HepG2 (cell line): ENCODE results near the gene MRPL28. TPM values are rescaled to one million over a fixed set of nuclear protein-coding genes. Genes with fewer than 3 reads are reported as not detected.

Experiments
- ATAC-seq: fragments of 200-7000 bp; cut with Tn5 transposase; 3 replicates; pipeline ENCODE4 v1.9.1; 2020; ENCODE audit warnings: mild to moderate bottlenecking, moderate library complexity
- BruUV-seq: library from RNA; stranded (reverse); fragments of 400-500 nt; replicated peaks from 2 replicates; lab custom pipeline; 2021; lab: Mats Ljungman, UMichigan
- CTCF ChIA-PET: fragments of 300-600 bp; formaldehyde crosslinking; extraction: SDS; loops from one replicate; lab custom pipeline; 2021; ENCODE audit warnings: low total read pairs, inconsistent platforms, low intra/inter-chr PET ratio; lab: Yijun Ruan, JAX
- POLR2A ChIA-PET: fragments of 350-600 bp; sonication (Branson Sonifier 250); formaldehyde crosslinking; loops from one replicate; lab custom pipeline; 2020; ENCODE audit warnings: antibody characterized with exemption, inconsistent platforms; lab: Yijun Ruan, JAX
- DNase-seq: peaks from one replicate; pipeline ENCODE4 v3.0.0-alpha.2; 2015; ENCODE audit warnings: low spot score
- FAIRE-seq: peaks from 3 replicates; lab custom pipeline; 2011; peaks lifted over from hg19 to GRCh38; lab: Jason Lieb, UNC
- H2AFZ ChIP-seq: one replicate; pipeline ENCODE4 v1.6.1; 2011; ENCODE audit warnings: low read length, inconsistent platforms
- H3K27ac ChIP-seq: fragments of 300-600 bp; 3 replicates; pipeline ENCODE4 v1.8.0; 2011; ENCODE audit warnings: mixed run types, mild to moderate bottlenecking, mixed read lengths, low read length, inconsistent platforms; ENCODE audit not compliant: insufficient read depth; ENCODE audit errors: extremely low read length
- H3K27me3 ChIP-seq, 2 experiments: fragments of 200-600 bp in 1 of 2; 2 replicates in 1 of 2; 3 replicates in 1 of 2; pipeline versions ENCODE4 v1.6.0 to v1.8.0; 2011; ENCODE audit warnings: low read length in 2 of 2, mild to moderate bottlenecking in 2 of 2, moderate library complexity in 2 of 2, inconsistent platforms in 1 of 2; ENCODE audit not compliant: insufficient read depth in 2 of 2, control insufficient read depth in 1 of 2
- H3K36me3 ChIP-seq, 2 experiments: fragments of 200-600 bp in 1 of 2; replicated peaks in 1 of 2; 2 replicates in 1 of 2; 3 replicates in 1 of 2; pipeline versions ENCODE4 v1.5.1 to v1.8.0; 2011; ENCODE audit warnings: low read length in 2 of 2, inconsistent platforms in 1 of 2; ENCODE audit not compliant: insufficient read depth in 2 of 2, control insufficient read depth in 1 of 2
- H3K4me1 ChIP-seq: 2 replicates; pipeline ENCODE4 v1.5.1; 2012; ENCODE audit warnings: low read length, inconsistent platforms; ENCODE audit not compliant: insufficient read depth
- H3K4me2 ChIP-seq: 2 replicates; pipeline ENCODE4 v1.6.0; 2011; ENCODE audit warnings: low read depth, low read length, inconsistent platforms
- H3K4me3 ChIP-seq, 3 experiments: fragments of 200-600 bp in 1 of 3; sonication (generic), shearing (Covaris generic) in 1 of 3; replicated peaks in 1 of 3; 2 replicates each; pipeline ENCODE4 v1.5.1; 2011 to 2016; ENCODE audit warnings: low read length in 3 of 3, inconsistent platforms in 2 of 3, low read depth in 2 of 3, mild to moderate bottlenecking in 2 of 3, control low read depth in 1 of 3, mixed read lengths in 1 of 3; ENCODE audit not compliant: insufficient read depth in 1 of 3
- H3K79me2 ChIP-seq: one replicate; pipeline ENCODE4 v1.6.1; 2011; ENCODE audit warnings: low read length, inconsistent platforms; ENCODE audit not compliant: insufficient read depth
- H3K9ac ChIP-seq: 2 replicates; pipeline ENCODE4 v1.6.0; 2011; ENCODE audit warnings: mild to moderate bottlenecking, low read depth, low read length, inconsistent platforms; ENCODE audit not compliant: insufficient read depth
- H3K9me3 ChIP-seq: 2 replicates; pipeline ENCODE4 v1.5.1; 2012; ENCODE audit warnings: mild to moderate bottlenecking, low read length
- H4K20me1 ChIP-seq: 2 replicates; pipeline ENCODE4 v1.6.0; 2011; ENCODE audit warnings: inconsistent platforms, mild to moderate bottlenecking, low read length, moderate library complexity; ENCODE audit not compliant: insufficient read depth
- HNRNPL ChIP-seq: fragments of 200-400 bp; formaldehyde crosslinking; IDR thresholded peaks from 2 replicates; pipeline ENCODE4 v1.6.1; 2017; ENCODE audit warnings: mild to moderate bottlenecking, low read depth, low read length
- KDM5A ChIP-seq: fragments of 200-600 bp; sonication (generic); IDR thresholded peaks from 2 replicates; pipeline ENCODE4 v1.7.0; 2018; ENCODE audit warnings: antibody characterized with exemption, mild to moderate bottlenecking, low read length, borderline replicate concordance
- KDM5B ChIP-seq: sonication (generic); formaldehyde crosslinking; IDR thresholded peaks from 2 replicates; pipeline ENCODE4 v1.4.0; 2020; ENCODE audit warnings: missing genetic modification reagents, mild to moderate bottlenecking, borderline replicate concordance
- SP2 ChIP-seq: sonication (generic); formaldehyde crosslinking; IDR thresholded peaks from 2 replicates; pipeline ENCODE4 v1.5.1; 2020; ENCODE audit warnings: mild to moderate bottlenecking, missing genetic modification reagents
- STAG1 ChIP-seq: sonication (generic); formaldehyde crosslinking; IDR thresholded peaks from 2 replicates; pipeline ENCODE4 v1.4.0; 2020; ENCODE audit warnings: missing genetic modification reagents
- TBX2 ChIP-seq: sonication (generic); formaldehyde crosslinking; IDR thresholded peaks from 2 replicates; pipeline ENCODE4 v1.5.0; 2020; ENCODE audit warnings: missing genetic modification reagents, mild to moderate bottlenecking, borderline replicate concordance
- TRIM22 ChIP-seq: fragments of 450-650 bp; IDR thresholded peaks from 2 replicates; pipeline ENCODE4 v1.6.1; 2017
- ZNF234 ChIP-seq: sonication (generic); formaldehyde crosslinking; conservative IDR thresholded peaks from 2 replicates; pipeline ENCODE4 v1.5.1; 2020; ENCODE audit warnings: mild to moderate bottlenecking, missing genetic modification reagents
- ZNF530 ChIP-seq: sonication (generic); formaldehyde crosslinking; IDR thresholded peaks from 2 replicates; pipeline ENCODE4 v1.5.0; 2020; ENCODE audit warnings: low read depth, mild to moderate bottlenecking, missing genetic modification reagents
- WGBS: methylation state at CpG from one replicate; pipeline ENCODE4 v1.1.6; 2017; ENCODE audit warnings: low lambda C conversion rate; 5-methylcytosine and 5-hydroxymethylcytosine counted together
- in situ Hi-C: cut with HindIII; loops from 2 replicates; pipeline ENCODE4 v1.10.0; 2017; ENCODE audit warnings: low pct_unique_long_range_greater_than_20kb; ENCODE audit not compliant: extremely low pct_ligation_motif_present
- intact Hi-C: fragments of 100-400 bp; cut with micrococcal nuclease; formaldehyde crosslinking; loops from one replicate; pipeline ENCODE4 v1.10.0; 2022; ENCODE audit not compliant: unreplicated experiment
- polyA plus RNA-seq, 8 experiments: library from polyadenylated mRNA; depleted of rRNA in 3 of 8; stranded (reverse) in 7 of 8; unstranded in 1 of 8; fragments of >200 nt; fragmentation: Illumina TruSeq in 4 of 8; extraction: Trizol in 4 of 8; gene quantifications; 2 replicates each; pipeline versions ENCODE4 v1.2.1 to v1.2.3, GENCODE V29; 2011 to 2016; ENCODE audit warnings: low read depth in 4 of 8, missing spikeins in 1 of 8, mixed read lengths in 1 of 8; ENCODE audit not compliant: insufficient read depth in 1 of 8
- total RNA-seq, 5 experiments: library from RNA; depleted of rRNA; stranded (reverse); fragments of >200 nt; fragmentation: Illumina TruSeq; extraction: Trizol; gene quantifications; 2 replicates each; pipeline ENCODE4 v1.2.3, GENCODE V29; 2016; ENCODE audit warnings: low read depth in 1 of 5
- TF ChIP-seq, protein P1 (sequence below): IDR thresholded peaks from 2 replicates; pipeline ENCODE4 v1.6.1; 2012; ENCODE audit warnings: low read depth, low read length, improper control_type of control experiment
- TF ChIP-seq, protein P2 (sequence below): IDR thresholded peaks from 2 replicates; pipeline ENCODE4 v1.6.1; 2016; ENCODE audit warnings: missing biosample characterization, missing genetic modification reagents, low read depth
- TF ChIP-seq, protein P3 (sequence below): sonication (generic); formaldehyde crosslinking; IDR thresholded peaks from 2 replicates; pipeline ENCODE4 v1.4.0; 2020; ENCODE audit warnings: missing genetic modification reagents
- TF ChIP-seq, protein P4 (sequence below): sonication (generic); formaldehyde crosslinking; IDR thresholded peaks from 2 replicates; pipeline ENCODE4 v1.5.1; 2020; ENCODE audit warnings: mild to moderate bottlenecking, missing genetic modification reagents, moderate library complexity

The MRPL28 gene
- total and polyA plus RNA-seq, 2 of the 13 experiments (the other 11 are each of a cell fraction or from before 2014, with no cell fraction given), result 114 to 135 TPM

DNA sequence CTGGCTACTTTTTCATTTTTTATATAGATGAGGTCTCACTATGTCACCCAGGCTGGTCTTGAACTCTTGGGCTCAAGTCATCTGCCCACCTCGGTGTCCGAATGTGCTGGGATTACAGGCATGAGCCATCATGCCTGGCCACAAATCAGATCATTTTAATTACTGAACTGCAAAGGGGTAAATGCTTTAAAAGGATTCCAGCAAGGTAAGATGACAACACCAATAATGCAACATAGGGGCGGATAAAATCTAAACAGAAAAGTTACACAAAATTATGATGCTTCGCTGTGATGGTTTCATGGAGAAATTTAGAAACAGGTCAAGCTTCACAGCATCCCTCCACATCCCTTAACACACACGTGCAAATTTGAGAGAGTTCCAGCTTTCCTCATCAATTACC, 50.1 kb downstream of the MRPL28 start (continued):
- no peak for TF ChIP-seq SP2
- no peak for TF ChIP-seq KDM5A
- TF ChIP-seq, protein P1, sequence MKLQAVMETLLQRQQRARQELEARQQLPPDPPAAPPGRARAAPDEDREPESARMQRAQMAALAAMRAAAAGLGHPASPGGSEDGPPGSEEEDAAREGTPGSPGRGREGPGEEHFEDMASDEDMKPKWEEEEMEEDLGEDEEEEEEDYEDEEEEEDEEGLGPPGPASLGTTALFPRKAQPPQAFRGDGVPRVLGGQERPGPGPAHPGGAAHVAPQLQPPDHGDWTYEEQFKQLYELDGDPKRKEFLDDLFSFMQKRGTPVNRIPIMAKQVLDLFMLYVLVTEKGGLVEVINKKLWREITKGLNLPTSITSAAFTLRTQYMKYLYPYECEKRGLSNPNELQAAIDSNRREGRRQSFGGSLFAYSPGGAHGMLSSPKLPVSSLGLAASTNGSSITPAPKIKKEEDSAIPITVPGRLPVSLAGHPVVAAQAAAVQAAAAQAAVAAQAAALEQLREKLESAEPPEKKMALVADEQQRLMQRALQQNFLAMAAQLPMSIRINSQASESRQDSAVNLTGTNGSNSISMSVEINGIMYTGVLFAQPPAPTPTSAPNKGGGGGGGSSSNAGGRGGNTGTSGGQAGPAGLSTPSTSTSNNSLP, result no peak
- TF ChIP-seq, protein P2, sequence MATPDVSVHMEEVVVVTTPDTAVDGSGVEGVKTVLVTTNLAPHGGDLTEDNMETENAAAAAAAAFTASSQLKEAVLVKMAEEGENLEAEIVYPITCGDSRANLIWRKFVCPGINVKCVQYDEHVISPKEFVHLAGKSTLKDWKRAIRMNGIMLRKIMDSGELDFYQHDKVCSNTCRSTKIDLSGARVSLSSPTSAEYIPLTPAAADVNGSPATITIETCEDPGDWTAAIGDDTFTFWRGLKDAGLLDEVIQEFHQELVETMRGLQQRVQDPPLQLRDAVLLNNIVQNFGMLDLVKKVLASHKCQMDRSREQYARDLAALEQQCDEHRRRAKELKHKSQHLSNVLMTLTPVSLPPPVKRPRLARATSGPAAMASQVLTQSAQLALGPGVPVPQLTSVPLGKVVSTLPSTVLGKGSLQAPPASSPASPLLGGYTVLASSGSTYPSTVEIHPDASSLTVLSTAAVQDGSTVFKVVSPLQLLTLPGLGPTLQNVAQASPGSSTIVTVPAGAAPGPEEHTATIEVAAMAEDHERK (CRISPR knock-in tag), result no peak
- no peak for TF ChIP-seq TRIM22
- no peak for TF ChIP-seq KDM5B
- no peak for TF ChIP-seq ZNF234 (CRISPR knock-in tag)
- no peak for TF ChIP-seq TBX2 (CRISPR knock-in tag)
- TF ChIP-seq ZNF530 (CRISPR knock-in tag), result no peak

GRCh38 chr16:318628-319027, 51.7 kb downstream of the MRPL28 start:
- Histone ChIP-seq H3K4me1 (no peaks in the 10 kb centered on the region), H3K9me3 (no peaks in the 10 kb centered on the region), H2AFZ (no peak overlapping the region), H4K20me1 (peaks cover 45% of the 10 kb centered on the region; the same call in 1 of the 2 replicates), H3K4me2 (no peak overlapping the region), H3K27me3 (no peaks in the 10 kb centered on the region), H3K36me3 (peaks cover 23 to 56% of the 10 kb centered on the region in 2 experiments; a peak in 4 of 5 replicates), H3K27ac (no peak overlapping the region), H3K9ac (no peak overlapping the region), H3K79me2 (peaks cover 69% of the 10 kb centered on the region), H3K4me3 (no peak overlapping the region)
- ATAC-seq (peak; percentile 89), FAIRE-seq (no peak), DNase-seq (peak; percentile 32)
- in situ Hi-C loops, result no loop called here
- 98% methylated on average over 21 of the region's 22 CpGs for WGBS
- intact Hi-C loops, result no loop called here
- BruUV-seq, result no TSS peak
- ChIA-PET CTCF (no interaction called here), POLR2A (no interaction called here)
- TF ChIP-seq, protein P3, sequence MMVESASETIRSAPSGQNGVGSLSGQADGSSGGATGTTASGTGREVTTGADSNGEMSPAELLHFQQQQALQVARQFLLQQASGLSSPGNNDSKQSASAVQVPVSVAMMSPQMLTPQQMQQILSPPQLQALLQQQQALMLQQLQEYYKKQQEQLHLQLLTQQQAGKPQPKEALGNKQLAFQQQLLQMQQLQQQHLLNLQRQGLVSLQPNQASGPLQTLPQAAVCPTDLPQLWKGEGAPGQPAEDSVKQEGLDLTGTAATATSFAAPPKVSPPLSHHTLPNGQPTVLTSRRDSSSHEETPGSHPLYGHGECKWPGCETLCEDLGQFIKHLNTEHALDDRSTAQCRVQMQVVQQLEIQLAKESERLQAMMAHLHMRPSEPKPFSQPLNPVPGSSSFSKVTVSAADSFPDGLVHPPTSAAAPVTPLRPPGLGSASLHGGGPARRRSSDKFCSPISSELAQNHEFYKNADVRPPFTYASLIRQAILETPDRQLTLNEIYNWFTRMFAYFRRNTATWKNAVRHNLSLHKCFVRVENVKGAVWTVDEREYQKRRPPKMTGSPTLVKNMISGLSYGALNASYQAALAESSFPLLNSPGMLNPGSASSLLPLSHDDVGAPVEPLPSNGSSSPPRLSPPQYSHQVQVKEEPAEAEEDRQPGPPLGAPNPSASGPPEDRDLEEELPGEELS (CRISPR knock-in tag), result no peak
- TF ChIP-seq HNRNPL (0 out of 2 replicates have a peak, but pooled peaks have one; percentile 51), STAG1 (CRISPR knock-in tag) (peak; percentile 24; the same call in 1 of the 2 replicates)
- TF ChIP-seq, protein P4, sequence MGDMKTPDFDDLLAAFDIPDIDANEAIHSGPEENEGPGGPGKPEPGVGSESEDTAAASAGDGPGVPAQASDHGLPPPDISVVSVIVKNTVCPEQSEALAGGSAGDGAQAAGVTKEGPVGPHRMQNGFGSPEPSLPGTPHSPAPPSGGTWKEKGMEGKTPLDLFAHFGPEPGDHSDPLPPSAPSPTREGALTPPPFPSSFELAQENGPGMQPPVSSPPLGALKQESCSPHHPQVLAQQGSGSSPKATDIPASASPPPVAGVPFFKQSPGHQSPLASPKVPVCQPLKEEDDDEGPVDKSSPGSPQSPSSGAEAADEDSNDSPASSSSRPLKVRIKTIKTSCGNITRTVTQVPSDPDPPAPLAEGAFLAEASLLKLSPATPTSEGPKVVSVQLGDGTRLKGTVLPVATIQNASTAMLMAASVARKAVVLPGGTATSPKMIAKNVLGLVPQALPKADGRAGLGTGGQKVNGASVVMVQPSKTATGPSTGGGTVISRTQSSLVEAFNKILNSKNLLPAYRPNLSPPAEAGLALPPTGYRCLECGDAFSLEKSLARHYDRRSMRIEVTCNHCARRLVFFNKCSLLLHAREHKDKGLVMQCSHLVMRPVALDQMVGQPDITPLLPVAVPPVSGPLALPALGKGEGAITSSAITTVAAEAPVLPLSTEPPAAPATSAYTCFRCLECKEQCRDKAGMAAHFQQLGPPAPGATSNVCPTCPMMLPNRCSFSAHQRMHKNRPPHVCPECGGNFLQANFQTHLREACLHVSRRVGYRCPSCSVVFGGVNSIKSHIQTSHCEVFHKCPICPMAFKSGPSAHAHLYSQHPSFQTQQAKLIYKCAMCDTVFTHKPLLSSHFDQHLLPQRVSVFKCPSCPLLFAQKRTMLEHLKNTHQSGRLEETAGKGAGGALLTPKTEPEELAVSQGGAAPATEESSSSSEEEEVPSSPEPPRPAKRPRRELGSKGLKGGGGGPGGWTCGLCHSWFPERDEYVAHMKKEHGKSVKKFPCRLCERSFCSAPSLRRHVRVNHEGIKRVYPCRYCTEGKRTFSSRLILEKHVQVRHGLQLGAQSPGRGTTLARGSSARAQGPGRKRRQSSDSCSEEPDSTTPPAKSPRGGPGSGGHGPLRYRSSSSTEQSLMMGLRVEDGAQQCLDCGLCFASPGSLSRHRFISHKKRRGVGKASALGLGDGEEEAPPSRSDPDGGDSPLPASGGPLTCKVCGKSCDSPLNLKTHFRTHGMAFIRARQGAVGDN (CRISPR knock-in tag), result peak; percentile 34; the same call in 1 of the 2 replicates
